ENCODE measurements around the gene LAPTM5.

The LAPTM5 gene

DNA sequence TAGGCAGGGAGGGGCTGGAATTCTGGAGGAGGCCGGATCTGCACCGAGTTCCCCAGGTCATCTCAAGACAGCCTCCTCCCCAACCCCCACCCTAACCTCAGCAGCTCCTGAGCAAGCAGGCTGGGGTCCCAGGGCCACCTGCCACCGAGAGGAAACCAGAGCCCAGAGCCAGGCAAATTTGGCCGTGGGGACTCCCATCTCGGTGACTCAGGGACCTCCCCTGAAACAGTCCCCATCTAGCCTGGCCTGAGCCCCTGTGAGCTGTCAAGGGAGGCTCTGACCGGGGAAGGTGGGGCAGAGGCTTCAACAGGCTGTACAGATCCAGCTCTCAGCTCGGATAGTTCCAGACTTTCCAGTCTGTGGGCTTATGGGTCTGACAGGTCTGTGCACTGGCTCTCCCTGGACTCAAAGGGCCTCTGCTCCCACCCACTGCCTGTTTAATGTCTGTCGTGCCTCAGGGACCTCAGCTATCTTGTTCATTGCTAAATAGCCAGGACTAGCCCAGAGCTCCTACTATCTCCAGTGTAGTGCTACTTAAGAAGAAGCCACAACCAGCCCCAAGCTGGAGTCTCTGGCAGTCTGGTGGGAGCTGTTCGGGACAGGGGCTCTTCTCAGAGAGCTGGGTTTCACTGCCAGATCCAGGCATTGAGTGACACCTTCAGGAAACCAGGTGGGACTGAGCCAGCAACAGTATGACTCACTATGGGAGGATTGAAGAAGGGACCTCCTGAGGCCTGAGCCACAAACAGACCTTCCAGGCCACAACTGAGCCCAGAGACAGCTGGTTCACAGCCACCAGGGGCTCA lies 59.8 kb downstream of the LAPTM5 start:
- H4K20me1 ChIP-seq (ENCODE audit: insufficient read depth, low read length): no peaks in the 10 kb centered on the region
- H2AFZ ChIP-seq (ENCODE audit: low read length): no peak overlapping the region
- H3K36me3 ChIP-seq (replicated peaks; ENCODE audit: insufficient read depth, low read length): no peaks in the 10 kb centered on the region
- no peak for DNase-seq
- no peaks in the 10 kb centered on the region for H3F3A ChIP-seq (ENCODE audit: insufficient read depth, low read length)
- no peak overlapping the region for H3K27ac ChIP-seq (ENCODE audit: low read length)
- no peak overlapping the region for H3K4me3 ChIP-seq (ENCODE audit: low read length)
- no peak overlapping the region for H3K4me2 ChIP-seq (ENCODE audit: low read depth, low read length)
- no peaks in the 10 kb centered on the region for H3K4me1 ChIP-seq (ENCODE audit: low read length)
- H3K79me2 ChIP-seq (ENCODE audit: low read length): no peaks in the 10 kb centered on the region
- TF ChIP-seq EZH2phosphoT487 (IDR thresholded peaks at IDR 0.05; ENCODE audit: low read length) (no peak), EZH2 (optimal IDR thresholded peaks at IDR 0.05; ENCODE audit: low read depth, low read length) (no peak), CTCF (IDR thresholded peaks at IDR 0.05; ENCODE audit: low read length) (no peak)
- peaks cover 93% of the 10 kb centered on the region for H3K27me3 ChIP-seq (replicated peaks; ENCODE audit: insufficient read depth, low read length)
- no peak overlapping the region for H3K9ac ChIP-seq (ENCODE audit: low read length)
- H3K9me2 ChIP-seq (replicated peaks; ENCODE audit: insufficient read depth, low read length): no peaks in the 10 kb centered on the region
- H3K9me3 ChIP-seq (replicated peaks; ENCODE audit: insufficient read depth, low read length): no peaks in the 10 kb centered on the region

GRCh38 chr1:30696831-30697230 lies 60.7 kb downstream of the LAPTM5 start:
- Histone ChIP-seq H3K9me3 (replicated peaks; ENCODE audit: insufficient read depth, low read length) (no peaks in the 10 kb centered on the region), H3K36me3 (replicated peaks; ENCODE audit: insufficient read depth, low read length) (no peaks in the 10 kb centered on the region), H3K79me2 (ENCODE audit: low read length) (no peaks in the 10 kb centered on the region), H3K9me2 (replicated peaks; ENCODE audit: insufficient read depth, low read length) (no peaks in the 10 kb centered on the region), H3K9ac (ENCODE audit: low read length) (no peak overlapping the region), H3K27ac (ENCODE audit: low read length) (no peak overlapping the region), H2AFZ (ENCODE audit: low read length) (no peak overlapping the region), H3F3A (ENCODE audit: insufficient read depth, low read length) (no peaks in the 10 kb centered on the region), H3K4me2 (ENCODE audit: low read depth, low read length) (no peak overlapping the region), H4K20me1 (ENCODE audit: insufficient read depth, low read length) (no peaks in the 10 kb centered on the region), H3K4me1 (ENCODE audit: low read length) (no peaks in the 10 kb centered on the region), H3K4me3 (ENCODE audit: low read length) (no peak overlapping the region), H3K27me3 (replicated peaks; ENCODE audit: insufficient read depth, low read length) (peaks cover 93% of the 10 kb centered on the region)
- TF ChIP-seq EZH2phosphoT487 (IDR thresholded peaks at IDR 0.05; ENCODE audit: low read length) (no peak), EZH2 (optimal IDR thresholded peaks at IDR 0.05; ENCODE audit: low read depth, low read length) (no peak), CTCF (IDR thresholded peaks at IDR 0.05; ENCODE audit: low read length) (no peak)
- DNase-seq: no peak

GRCh38 chr1:30695439-30695841 lies 62.1 kb downstream of the LAPTM5 start:
- Histone ChIP-seq H3K27me3 (replicated peaks; ENCODE audit: insufficient read depth, low read length) (peaks cover 94% of the 10 kb centered on the region), H3K9me2 (replicated peaks; ENCODE audit: insufficient read depth, low read length) (no peaks in the 10 kb centered on the region), H3K27ac (ENCODE audit: low read length) (no peak overlapping the region), H3F3A (ENCODE audit: insufficient read depth, low read length) (no peaks in the 10 kb centered on the region), H3K4me3 (ENCODE audit: low read length) (no peak overlapping the region), H4K20me1 (ENCODE audit: insufficient read depth, low read length) (no peaks in the 10 kb centered on the region), H3K4me1 (ENCODE audit: low read length) (no peaks in the 10 kb centered on the region), H2AFZ (ENCODE audit: low read length) (no peak overlapping the region), H3K79me2 (ENCODE audit: low read length) (no peaks in the 10 kb centered on the region), H3K36me3 (replicated peaks; ENCODE audit: insufficient read depth, low read length) (no peaks in the 10 kb centered on the region), H3K4me2 (ENCODE audit: low read depth, low read length) (no peak overlapping the region), H3K9ac (ENCODE audit: low read length) (no peak overlapping the region), H3K9me3 (replicated peaks; ENCODE audit: insufficient read depth, low read length) (no peaks in the 10 kb centered on the region)
- DNase-seq: no peak
- no peak for TF ChIP-seq EZH2 (optimal IDR thresholded peaks at IDR 0.05; ENCODE audit: low read depth, low read length)
- TF ChIP-seq EZH2phosphoT487 (IDR thresholded peaks at IDR 0.05; ENCODE audit: low read length): no peak
- no peak for TF ChIP-seq CTCF (IDR thresholded peaks at IDR 0.05; ENCODE audit: low read length)

Data from MM.1S (cell line).